HepG2 (cell line): ENCODE measurements around the gene HENMT1. TPM values are rescaled to one million over a fixed set of nuclear protein-coding genes. Genes with fewer than 3 reads are reported as not detected.

Source experiments
- ARID2 ChIP-seq: sonication (generic); formaldehyde crosslinking; IDR thresholded peaks from 2 replicates; pipeline ENCODE4 v1.8.1; 2022; ENCODE audit warnings: mild to moderate bottlenecking, missing genetic modification reagents, borderline replicate concordance
- ATRX ChIP-seq: sonication (generic); formaldehyde crosslinking; IDR thresholded peaks from 2 replicates; pipeline ENCODE4 v1.4.0; 2020; ENCODE audit warnings: missing genetic modification reagents, borderline replicate concordance
- BRCA1 ChIP-seq: sonication (generic); formaldehyde crosslinking; IDR thresholded peaks from 2 replicates; pipeline ENCODE4 v1.4.0; 2020; ENCODE audit warnings: missing genetic modification reagents
- GATAD1 ChIP-seq: IDR thresholded peaks from 2 replicates; pipeline ENCODE4 v1.6.1; 2016; ENCODE audit warnings: missing genetic modification reagents, missing compliant biosample characterization
- HMG20A ChIP-seq: IDR thresholded peaks from 2 replicates; pipeline ENCODE4 v1.6.1; 2016; ENCODE audit warnings: borderline replicate concordance
- HOXA9 ChIP-seq: sonication (generic); formaldehyde crosslinking; IDR thresholded peaks from 2 replicates; pipeline ENCODE4 v1.8.1; 2022; ENCODE audit warnings: missing genetic modification reagents, mild to moderate bottlenecking, moderate library complexity, borderline replicate concordance
- KLF13 ChIP-seq: sonication (generic); formaldehyde crosslinking; IDR thresholded peaks from 2 replicates; pipeline ENCODE4 v1.4.0; 2020; ENCODE audit warnings: mild to moderate bottlenecking, missing genetic modification reagents
- KMT2A ChIP-seq: sonication (generic); formaldehyde crosslinking; IDR thresholded peaks from 2 replicates; pipeline ENCODE4 v1.4.0; 2020; ENCODE audit warnings: missing genetic modification reagents
- PHF20 ChIP-seq: sonication (generic); formaldehyde crosslinking; IDR thresholded peaks from 2 replicates; pipeline ENCODE4 v1.5.0; 2020; ENCODE audit warnings: mild to moderate bottlenecking, missing genetic modification reagents
- POGZ ChIP-seq: sonication (generic); formaldehyde crosslinking; IDR thresholded peaks from 2 replicates; pipeline ENCODE4 v1.4.0; 2020; ENCODE audit warnings: mild to moderate bottlenecking, missing genetic modification reagents
- SP5 ChIP-seq: IDR thresholded peaks from 2 replicates; pipeline ENCODE4 v1.6.1; 2016; ENCODE audit warnings: low read depth, borderline replicate concordance
- TAF1 ChIP-seq: sonication (generic); formaldehyde crosslinking; IDR thresholded peaks from 2 replicates; pipeline ENCODE4 v1.4.0; 2020; ENCODE audit warnings: missing genetic modification reagents
- YY1 ChIP-seq: IDR thresholded peaks from 2 replicates; pipeline ENCODE4 v1.6.1; 2011; ENCODE audit warnings: low read length, low read depth, moderate library complexity, mild to moderate bottlenecking; ENCODE audit not compliant: insufficient read depth, insufficient replicate concordance
- ZFAT ChIP-seq: sonication (generic); formaldehyde crosslinking; conservative IDR thresholded peaks from 2 replicates; pipeline ENCODE4 v1.8.1; 2023; ENCODE audit warnings: missing genetic modification reagents, inconsistent platforms
- ZNF101 ChIP-seq: sonication (generic); formaldehyde crosslinking; IDR thresholded peaks from 2 replicates; pipeline ENCODE4 v1.4.0; 2020; ENCODE audit warnings: mild to moderate bottlenecking, low read depth, missing genetic modification reagents, borderline replicate concordance
- ZNF260 ChIP-seq: sonication (generic); formaldehyde crosslinking; IDR thresholded peaks from 2 replicates; pipeline ENCODE4 v1.4.0; 2020; ENCODE audit warnings: missing genetic modification reagents, low read depth, mild to moderate bottlenecking, borderline replicate concordance
- ZNF761 ChIP-seq: sonication (generic); formaldehyde crosslinking; conservative IDR thresholded peaks from 2 replicates; pipeline ENCODE4 v1.4.0; 2020; ENCODE audit warnings: mild to moderate bottlenecking, missing genetic modification reagents
- ZNF790 ChIP-seq: sonication (generic); formaldehyde crosslinking; IDR thresholded peaks from 2 replicates; pipeline ENCODE4 v1.8.0; 2022; ENCODE audit warnings: missing genetic modification reagents, mild to moderate bottlenecking, borderline replicate concordance
- ZNF850 ChIP-seq: sonication (generic); formaldehyde crosslinking; conservative IDR thresholded peaks from 2 replicates; pipeline ENCODE4 v1.9.0; 2021; ENCODE audit warnings: mild to moderate bottlenecking, missing genetic modification reagents
- polyA plus RNA-seq, 8 experiments: library from polyadenylated mRNA; depleted of rRNA in 3 of 8; stranded (reverse) in 7 of 8; unstranded in 1 of 8; fragments of >200 nt; fragmentation: Illumina TruSeq in 4 of 8; extraction: Trizol in 4 of 8; gene quantifications; 2 replicates each; pipeline versions ENCODE4 v1.2.1 to v1.2.3, GENCODE V29; 2011 to 2016; ENCODE audit warnings: low read depth in 4 of 8, missing spikeins in 1 of 8, mixed read lengths in 1 of 8; ENCODE audit not compliant: insufficient read depth in 1 of 8
- total RNA-seq, 5 experiments: library from RNA; depleted of rRNA; stranded (reverse); fragments of >200 nt; fragmentation: Illumina TruSeq; extraction: Trizol; gene quantifications; 2 replicates each; pipeline ENCODE4 v1.2.3, GENCODE V29; 2016; ENCODE audit warnings: low read depth in 1 of 5
- TF ChIP-seq, protein P1 (sequence below): sonication (generic); formaldehyde crosslinking; IDR thresholded peaks from 2 replicates; pipeline ENCODE4 v1.5.1; 2020; ENCODE audit warnings: missing genetic modification reagents, mild to moderate bottlenecking, borderline replicate concordance
- TF ChIP-seq, protein P2 (sequence below), 2 experiments: fragments of 450-650 bp in 1 of 2; sonication (generic) in 1 of 2; formaldehyde crosslinking; IDR thresholded peaks; 2 replicates each; pipeline versions ENCODE4 v1.5.0 to v1.8.0; 2020 to 2022; ENCODE audit warnings: mild to moderate bottlenecking in 1 of 2, missing genetic modification reagents in 1 of 2
- TF ChIP-seq, protein P3 (sequence below): sonication (generic); formaldehyde crosslinking; IDR thresholded peaks from 2 replicates; pipeline ENCODE4 v1.8.0; 2022; ENCODE audit warnings: missing genetic modification reagents, mild to moderate bottlenecking, borderline replicate concordance
- TF ChIP-seq, protein P4 (sequence below): sonication (generic); formaldehyde crosslinking; conservative IDR thresholded peaks from 2 replicates; pipeline ENCODE4 v1.8.0; 2022; ENCODE audit warnings: missing genetic modification reagents

The HENMT1 gene
- total and polyA plus RNA-seq, 2 of the 13 experiments (the other 11 are each of a cell fraction or from before 2014, with no cell fraction given), result not detected

DNA sequence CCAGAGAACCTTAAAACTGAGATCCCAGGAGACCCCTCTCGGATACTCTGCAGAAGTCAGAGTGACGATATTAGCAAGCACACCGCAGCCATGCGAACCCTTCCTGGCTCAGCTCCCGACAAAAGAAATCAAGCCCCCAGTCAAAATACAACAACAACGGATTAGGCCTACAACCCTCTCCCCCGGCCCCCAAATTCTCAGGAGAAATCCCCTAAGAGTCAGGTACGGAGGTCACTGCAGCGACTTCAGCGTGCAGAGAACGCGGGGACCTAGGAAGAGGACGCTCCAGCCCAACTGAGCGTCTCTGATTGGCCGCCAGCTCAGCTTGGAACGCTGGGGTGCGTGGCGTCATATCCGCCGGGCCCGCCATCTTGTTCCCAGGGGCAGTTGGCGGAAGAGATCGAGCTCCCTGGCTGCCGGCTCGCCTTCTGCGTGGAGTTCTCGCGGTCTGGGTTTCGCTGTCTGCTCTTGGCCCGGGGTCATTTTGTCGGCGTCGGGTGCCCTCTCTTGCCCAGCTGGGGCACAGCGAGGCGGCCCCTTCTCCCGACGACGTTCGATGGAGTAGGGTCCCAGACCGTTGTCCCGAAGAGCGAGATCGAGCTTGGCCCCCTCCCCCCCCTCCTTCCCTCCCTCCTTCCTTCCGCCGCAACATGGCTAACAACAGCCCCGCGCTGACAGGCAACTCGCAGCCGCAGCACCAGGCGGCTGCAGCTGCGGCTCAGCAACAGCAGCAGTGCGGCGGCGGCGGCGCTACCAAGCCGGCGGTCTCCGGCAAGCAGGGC is 31.2 kb upstream of the HENMT1 start, which contains the start of gene PRPF38B (continued):
- TF ChIP-seq, protein P1, sequence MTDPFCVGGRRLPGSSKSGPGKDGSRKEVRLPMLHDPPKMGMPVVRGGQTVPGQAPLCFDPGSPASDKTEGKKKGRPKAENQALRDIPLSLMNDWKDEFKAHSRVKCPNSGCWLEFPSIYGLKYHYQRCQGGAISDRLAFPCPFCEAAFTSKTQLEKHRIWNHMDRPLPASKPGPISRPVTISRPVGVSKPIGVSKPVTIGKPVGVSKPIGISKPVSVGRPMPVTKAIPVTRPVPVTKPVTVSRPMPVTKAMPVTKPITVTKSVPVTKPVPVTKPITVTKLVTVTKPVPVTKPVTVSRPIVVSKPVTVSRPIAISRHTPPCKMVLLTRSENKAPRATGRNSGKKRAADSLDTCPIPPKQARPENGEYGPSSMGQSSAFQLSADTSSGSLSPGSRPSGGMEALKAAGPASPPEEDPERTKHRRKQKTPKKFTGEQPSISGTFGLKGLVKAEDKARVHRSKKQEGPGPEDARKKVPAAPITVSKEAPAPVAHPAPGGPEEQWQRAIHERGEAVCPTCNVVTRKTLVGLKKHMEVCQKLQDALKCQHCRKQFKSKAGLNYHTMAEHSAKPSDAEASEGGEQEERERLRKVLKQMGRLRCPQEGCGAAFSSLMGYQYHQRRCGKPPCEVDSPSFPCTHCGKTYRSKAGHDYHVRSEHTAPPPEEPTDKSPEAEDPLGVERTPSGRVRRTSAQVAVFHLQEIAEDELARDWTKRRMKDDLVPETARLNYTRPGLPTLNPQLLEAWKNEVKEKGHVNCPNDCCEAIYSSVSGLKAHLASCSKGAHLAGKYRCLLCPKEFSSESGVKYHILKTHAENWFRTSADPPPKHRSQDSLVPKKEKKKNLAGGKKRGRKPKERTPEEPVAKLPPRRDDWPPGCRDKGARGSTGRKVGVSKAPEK, result no peak
- TF ChIP-seq, protein P2, sequence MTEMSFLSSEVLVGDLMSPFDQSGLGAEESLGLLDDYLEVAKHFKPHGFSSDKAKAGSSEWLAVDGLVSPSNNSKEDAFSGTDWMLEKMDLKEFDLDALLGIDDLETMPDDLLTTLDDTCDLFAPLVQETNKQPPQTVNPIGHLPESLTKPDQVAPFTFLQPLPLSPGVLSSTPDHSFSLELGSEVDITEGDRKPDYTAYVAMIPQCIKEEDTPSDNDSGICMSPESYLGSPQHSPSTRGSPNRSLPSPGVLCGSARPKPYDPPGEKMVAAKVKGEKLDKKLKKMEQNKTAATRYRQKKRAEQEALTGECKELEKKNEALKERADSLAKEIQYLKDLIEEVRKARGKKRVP (CRISPR knock-in tag; IDR thresholded peaks at IDR 0.05), result peak in 1 of 2 experiments; percentile 45; a peak in 1 of 4 replicates
- no peak for TF ChIP-seq ZNF260
- TF ChIP-seq YY1, result peak; percentile 96
- TF ChIP-seq, protein P3, sequence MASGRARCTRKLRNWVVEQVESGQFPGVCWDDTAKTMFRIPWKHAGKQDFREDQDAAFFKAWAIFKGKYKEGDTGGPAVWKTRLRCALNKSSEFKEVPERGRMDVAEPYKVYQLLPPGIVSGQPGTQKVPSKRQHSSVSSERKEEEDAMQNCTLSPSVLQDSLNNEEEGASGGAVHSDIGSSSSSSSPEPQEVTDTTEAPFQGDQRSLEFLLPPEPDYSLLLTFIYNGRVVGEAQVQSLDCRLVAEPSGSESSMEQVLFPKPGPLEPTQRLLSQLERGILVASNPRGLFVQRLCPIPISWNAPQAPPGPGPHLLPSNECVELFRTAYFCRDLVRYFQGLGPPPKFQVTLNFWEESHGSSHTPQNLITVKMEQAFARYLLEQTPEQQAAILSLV (CRISPR knock-in tag), result peak; percentile 5; the same call in 1 of the 2 replicates
- TF ChIP-seq ZNF790, result 0 out of 2 replicates have a peak, but pooled peaks have one; percentile 41
- peak; percentile 91 for TF ChIP-seq GATAD1 (CRISPR knock-in tag)
- no peak for TF ChIP-seq ZNF850 (CRISPR knock-in tag)
- no peak; the same call in 1 of the 2 replicates for TF ChIP-seq HOXA9
- peak; percentile 38; the same call in 1 of the 2 replicates for TF ChIP-seq BRCA1 (CRISPR knock-in tag)
- peak; percentile 89 for TF ChIP-seq PHF20 (CRISPR knock-in tag)
- TF ChIP-seq, protein P4, sequence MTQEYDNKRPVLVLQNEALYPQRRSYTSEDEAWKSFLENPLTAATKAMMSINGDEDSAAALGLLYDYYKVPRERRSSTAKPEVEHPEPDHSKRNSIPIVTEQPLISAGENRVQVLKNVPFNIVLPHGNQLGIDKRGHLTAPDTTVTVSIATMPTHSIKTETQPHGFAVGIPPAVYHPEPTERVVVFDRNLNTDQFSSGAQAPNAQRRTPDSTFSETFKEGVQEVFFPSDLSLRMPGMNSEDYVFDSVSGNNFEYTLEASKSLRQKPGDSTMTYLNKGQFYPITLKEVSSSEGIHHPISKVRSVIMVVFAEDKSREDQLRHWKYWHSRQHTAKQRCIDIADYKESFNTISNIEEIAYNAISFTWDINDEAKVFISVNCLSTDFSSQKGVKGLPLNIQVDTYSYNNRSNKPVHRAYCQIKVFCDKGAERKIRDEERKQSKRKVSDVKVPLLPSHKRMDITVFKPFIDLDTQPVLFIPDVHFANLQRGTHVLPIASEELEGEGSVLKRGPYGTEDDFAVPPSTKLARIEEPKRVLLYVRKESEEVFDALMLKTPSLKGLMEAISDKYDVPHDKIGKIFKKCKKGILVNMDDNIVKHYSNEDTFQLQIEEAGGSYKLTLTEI, result no peak
- no peak for TF ChIP-seq SP5 (CRISPR knock-in tag)
- no peak for TF ChIP-seq ATRX (CRISPR knock-in tag)
- TF ChIP-seq ZFAT (CRISPR knock-in tag), result 0 out of 2 replicates have a peak, but pooled peaks have one; percentile 17
- no peak for TF ChIP-seq HMG20A (CRISPR knock-in tag)
- TF ChIP-seq ARID2 (CRISPR knock-in tag), result no peak
- peak; percentile 100 for TF ChIP-seq POGZ
- peak; percentile 79 for TF ChIP-seq ZNF761 (CRISPR knock-in tag)
- TF ChIP-seq ZNF101 (CRISPR knock-in tag), result 0 out of 2 replicates have a peak, but pooled peaks have one; percentile 72
- no peak for TF ChIP-seq KLF13
- TF ChIP-seq KMT2A, result peak; percentile 85
- TF ChIP-seq TAF1, result peak; percentile 90
